Smooth muscle cell (in vitro differentiated cells): ENCODE results near the gene MLNR. TPM values are rescaled to one million over a fixed set of nuclear protein-coding genes. Genes with fewer than 3 reads are reported as not detected.

Experiments
- DNase-seq: peaks from one replicate; lab custom pipeline; 2025; ENCODE audit not compliant: unreplicated experiment; lab: John Stamatoyannopoulos, UW
- H2AFZ ChIP-seq: fragments of 200-600 bp; sonication (generic); 2 replicates; pipeline ENCODE4 v1.6.0; 2016; ENCODE audit warnings: antibody characterized with exemption, low read depth, mild to moderate bottlenecking
- H3F3A ChIP-seq: fragments of 200-600 bp; sonication (generic); 2 replicates; pipeline ENCODE4 v1.6.0; 2017; ENCODE audit warnings: antibody characterized with exemption, low read depth
- H3K27ac ChIP-seq: fragments of 200-600 bp; sonication (generic); 2 replicates; pipeline ENCODE4 v1.5.1; 2016; ENCODE audit warnings: low read depth, mild to moderate bottlenecking
- H3K27me3 ChIP-seq: fragments of 200-600 bp; sonication (generic); 2 replicates; pipeline ENCODE4 v1.6.1; 2016; ENCODE audit warnings: low read depth, mild to moderate bottlenecking
- H3K36me3 ChIP-seq: fragments of 200-600 bp; sonication (generic); 2 replicates; pipeline ENCODE4 v1.5.1; 2016; ENCODE audit warnings: low read depth
- H3K4me1 ChIP-seq: fragments of 200-600 bp; sonication (generic); 2 replicates; pipeline ENCODE4 v1.5.1; 2016; ENCODE audit warnings: low read depth
- H3K4me2 ChIP-seq: fragments of 200-600 bp; sonication (generic); 2 replicates; pipeline ENCODE4 v1.6.0; 2016; ENCODE audit warnings: mild to moderate bottlenecking
- H3K4me3 ChIP-seq: fragments of 200-600 bp; sonication (generic); 2 replicates; pipeline ENCODE4 v1.5.1; 2016; ENCODE audit warnings: mild to moderate bottlenecking
- H3K79me2 ChIP-seq: fragments of 200-600 bp; sonication (generic); 2 replicates; pipeline ENCODE4 v1.6.0; 2016; ENCODE audit warnings: low read depth, mild to moderate bottlenecking
- H3K9ac ChIP-seq: fragments of 200-600 bp; sonication (generic); 2 replicates; pipeline ENCODE4 v1.6.0; 2016; ENCODE audit warnings: low read depth
- H3K9me3 ChIP-seq: fragments of 200-600 bp; sonication (generic); replicated peaks from 2 replicates; pipeline ENCODE4 v1.5.1; 2016; ENCODE audit warnings: low read depth
- H4K20me1 ChIP-seq: fragments of 200-600 bp; sonication (generic); 2 replicates; pipeline ENCODE4 v1.6.0; 2016; ENCODE audit warnings: low read depth
- CTCF ChIP-seq: fragments of 200-600 bp; sonication (generic); IDR thresholded peaks from 2 replicates; pipeline ENCODE4 v1.5.1; 2017; ENCODE audit warnings: borderline replicate concordance, mild to moderate bottlenecking, antibody characterized with exemption; ENCODE audit not compliant: insufficient read depth, poor library complexity, severe bottlenecking
- WGBS: methylation state at CpG from one replicate; pipeline ENCODE4 v1.1.7; 2016; ENCODE audit warnings: low lambda C conversion rate; 5-methylcytosine and 5-hydroxymethylcytosine counted together
- polyA plus RNA-seq: library from polyadenylated mRNA; unstranded; fragments of >200 nt; fragmentation: Nextera tagmentation; extraction: Ambion mirVana; gene quantifications from 2 replicates; pipeline ENCODE4 v1.2.1, GENCODE V29; 2016
- total RNA-seq: library from RNA; depleted of rRNA; stranded (reverse); fragments of >200 nt; gene quantifications from 2 replicates; pipeline ENCODE4 v1.2.3, GENCODE V29; 2014

The MLNR gene
- total and polyA plus RNA-seq, 2 experiments from 2014 or later = not detected

GRCh38 chr13:49226613-49227012 is 6.5 kb downstream of the MLNR start:
- Histone ChIP-seq H4K20me1 (no peaks in the 10 kb centered on the region), H3F3A (no peaks in the 10 kb centered on the region), H2AFZ (no peak overlapping the region), H3K27ac (no peak overlapping the region), H3K4me3 (no peak overlapping the region), H3K9ac (no peak overlapping the region), H3K36me3 (no peaks in the 10 kb centered on the region), H3K79me2 (no peaks in the 10 kb centered on the region), H3K27me3 (peaks cover 46% of the 10 kb centered on the region), H3K4me2 (no peak overlapping the region), H3K4me1 (no peaks in the 10 kb centered on the region), H3K9me3 (no peaks in the 10 kb centered on the region)
- DNase-seq = no peak
- no peak for TF ChIP-seq CTCF
- WGBS = 92% methylated on average over 5 of the region's 5 CpGs

GRCh38 chr13:49234741-49235140 is 14.6 kb downstream of the MLNR start:
- 98% methylated on average over 2 of the region's 3 CpGs for WGBS

GRCh38 chr13:49235856-49236431 is 15.8 kb downstream of the MLNR start:
- no peak overlapping the region for H3K9ac ChIP-seq
- no peak overlapping the region for H3K4me3 ChIP-seq
- H3K4me1 ChIP-seq = no peaks in the 10 kb centered on the region
- no peak overlapping the region for H3K4me2 ChIP-seq
- no peaks in the 10 kb centered on the region for H3K27me3 ChIP-seq
- no peaks in the 10 kb centered on the region for H3K9me3 ChIP-seq
- H3K27ac ChIP-seq = no peak overlapping the region
- DNase-seq = no peak
- no peak overlapping the region for H2AFZ ChIP-seq
- 96% methylated on average over 6 of the region's 6 CpGs for WGBS
- H4K20me1 ChIP-seq = no peaks in the 10 kb centered on the region
- H3K79me2 ChIP-seq = no peaks in the 10 kb centered on the region
- no peak for TF ChIP-seq CTCF
- H3K36me3 ChIP-seq = no peaks in the 10 kb centered on the region
- H3F3A ChIP-seq = no peaks in the 10 kb centered on the region

More at GRCh38 chr13:49234741-49235140, 14.6 kb downstream of the MLNR start:
- Histone ChIP-seq H3K27ac (no peak overlapping the region), H3K79me2 (no peaks in the 10 kb centered on the region), H3K9me3 (no peaks in the 10 kb centered on the region), H3K36me3 (no peaks in the 10 kb centered on the region), H4K20me1 (no peaks in the 10 kb centered on the region), H3K9ac (no peak overlapping the region), H3F3A (no peaks in the 10 kb centered on the region), H3K4me1 (no peaks in the 10 kb centered on the region), H3K4me3 (no peak overlapping the region), H3K27me3 (no peaks in the 10 kb centered on the region), H3K4me2 (no peak overlapping the region), H2AFZ (no peak overlapping the region)
- no peak for DNase-seq
- TF ChIP-seq CTCF = no peak

GRCh38 chr13:49238621-49239020 is 18.5 kb downstream of the MLNR start:
- H3K36me3 ChIP-seq = no peaks in the 10 kb centered on the region
- H3K9me3 ChIP-seq = no peaks in the 10 kb centered on the region
- 73% methylated on average over 2 of the region's 2 CpGs for WGBS
- H3K9ac ChIP-seq = no peak overlapping the region
- no peak overlapping the region for H2AFZ ChIP-seq
- no peaks in the 10 kb centered on the region for H3K4me1 ChIP-seq
- no peak for TF ChIP-seq CTCF
- H3K27ac ChIP-seq = no peak overlapping the region
- H3K4me2 ChIP-seq = no peak overlapping the region
- DNase-seq = no peak
- H4K20me1 ChIP-seq = no peaks in the 10 kb centered on the region
- H3F3A ChIP-seq = no peaks in the 10 kb centered on the region
- H3K27me3 ChIP-seq = no peaks in the 10 kb centered on the region
- H3K4me3 ChIP-seq = no peak overlapping the region
- H3K79me2 ChIP-seq = no peaks in the 10 kb centered on the region
